Activated T-helper 1 cell treated with anti-CD3 and anti-CD28 coated beads, Interleukin-12 subunit alpha, Interleukin-12 subunit beta, Interleukin-2, Interleukin-4 antibody, amounts not matched to agents 30 ng/mL and 10 ng/mL and 1 ng/mL, durations not matched to agents 14 hours and 24 hours and 36 hours (primary cell): ENCODE data around the gene ZNF555. TPM values are rescaled to one million over a fixed set of nuclear protein-coding genes. Genes with fewer than 3 reads are reported as not detected.

Experiments used
- DNase-seq: peaks from one replicate; pipeline ENCODE4 v3.0.0; 2021; ENCODE audit warnings: low spot score
- H3K27ac Mint-ChIP-seq: one replicate; pipeline ENCODE4 v1.8.0; 2021; ENCODE audit warnings: mild to moderate bottlenecking, mixed read lengths
- H3K27me3 Mint-ChIP-seq: one replicate; pipeline ENCODE4 v1.8.0; 2022; ENCODE audit warnings: mild to moderate bottlenecking, moderate library complexity, mixed read lengths; ENCODE audit not compliant: insufficient read depth
- H3K36me3 Mint-ChIP-seq: one replicate; pipeline ENCODE4 v1.8.0; 2021; ENCODE audit warnings: low read depth, mixed read lengths
- H3K4me1 Mint-ChIP-seq: one replicate; pipeline ENCODE4 v1.8.0; 2021; ENCODE audit warnings: low read depth, mixed read lengths
- H3K4me3 Mint-ChIP-seq: one replicate; pipeline ENCODE4 v1.8.0; 2021; ENCODE audit warnings: mild to moderate bottlenecking, moderate library complexity, mixed read lengths
- H3K9me3 Mint-ChIP-seq: one replicate; pipeline ENCODE4 v1.8.0; 2021; ENCODE audit warnings: mixed read lengths
- intact Hi-C: fragments of 100-400 bp; cut with micrococcal nuclease; formaldehyde crosslinking; loops from one replicate; pipeline ENCODE4 v1.15.1; 2024
- total RNA-seq: library from RNA; stranded (reverse); gene quantifications from 2 replicates; pipeline ENCODE4 v1.2.3, GENCODE V29; 2022

ZNF555 gene
- total RNA-seq, 1 donor from 2014 or later: 0.65 TPM

- intact Hi-C loops: no loop called here
- Mint-ChIP-seq H3K9me3 (no peaks in the 10 kb centered on the region), H3K4me3 (no peak overlapping the region), H3K36me3 (peaks cover 18% of the 10 kb centered on the region), H3K27me3 (no peaks in the 10 kb centered on the region), H3K4me1 (peaks cover 6% of the 10 kb centered on the region), H3K27ac (no peak overlapping the region)
- DNase-seq: no peak
Measured at GRCh38 chr19:2802826-2803225, 38.4 kb upstream of the ZNF555 start.

GRCh38 chr19:2803486-2804155, 37.7 kb upstream of the ZNF555 start:
- no peaks in the 10 kb centered on the region for H3K27me3 Mint-ChIP-seq
- H3K4me3 Mint-ChIP-seq: no peak overlapping the region
- no peaks in the 10 kb centered on the region for H3K9me3 Mint-ChIP-seq
- H3K36me3 Mint-ChIP-seq: peaks cover 18% of the 10 kb centered on the region
- peaks cover 6% of the 10 kb centered on the region for H3K4me1 Mint-ChIP-seq
- no peak for DNase-seq
- H3K27ac Mint-ChIP-seq: peak overlapping the region; percentile 18
- intact Hi-C loops: no loop called here

GRCh38 chr19:2804156-2805004, 36.9 kb upstream of the ZNF555 start:
- Mint-ChIP-seq H3K4me1 (peaks cover 6% of the 10 kb centered on the region), H3K36me3 (peaks cover 23% of the 10 kb centered on the region), H3K9me3 (no peaks in the 10 kb centered on the region), H3K27ac (peak overlapping the region; percentile 18), H3K27me3 (no peaks in the 10 kb centered on the region), H3K4me3 (no peak overlapping the region)
- no peak for DNase-seq
- intact Hi-C loops: no loop called here

- Mint-ChIP-seq H3K36me3 (peaks cover 23% of the 10 kb centered on the region), H3K27me3 (no peaks in the 10 kb centered on the region), H3K9me3 (no peaks in the 10 kb centered on the region), H3K4me1 (peaks cover 6% of the 10 kb centered on the region), H3K27ac (no peak overlapping the region), H3K4me3 (no peak overlapping the region)
- no peak for DNase-seq
- intact Hi-C loops: no loop called here
Measured at GRCh38 chr19:2805261-2805900, 35.9 kb upstream of the ZNF555 start.

GRCh38 chr19:2805991-2806649, 35.2 kb upstream of the ZNF555 start:
- Mint-ChIP-seq H3K4me1 (peaks cover 6% of the 10 kb centered on the region), H3K27me3 (no peaks in the 10 kb centered on the region), H3K36me3 (peaks cover 20% of the 10 kb centered on the region), H3K4me3 (no peak overlapping the region), H3K9me3 (no peaks in the 10 kb centered on the region), H3K27ac (no peak overlapping the region)
- intact Hi-C loops: no loop called here
- DNase-seq: no peak

GRCh38 chr19:2806736-2807378, 34.4 kb upstream of the ZNF555 start:
- H3K36me3 Mint-ChIP-seq: peaks cover 19% of the 10 kb centered on the region
- H3K9me3 Mint-ChIP-seq: no peaks in the 10 kb centered on the region
- no peak overlapping the region for H3K4me3 Mint-ChIP-seq
- no peak overlapping the region for H3K27ac Mint-ChIP-seq
- DNase-seq: no peak
- intact Hi-C loops: no loop called here
- peaks cover 6% of the 10 kb centered on the region for H3K4me1 Mint-ChIP-seq
- H3K27me3 Mint-ChIP-seq: no peaks in the 10 kb centered on the region

GRCh38 chr19:2807379-2808128, 33.7 kb upstream of the ZNF555 start:
- no peak for DNase-seq
- Mint-ChIP-seq H3K27me3 (no peaks in the 10 kb centered on the region), H3K4me3 (no peak overlapping the region), H3K27ac (no peak overlapping the region), H3K9me3 (no peaks in the 10 kb centered on the region), H3K4me1 (peaks cover 4% of the 10 kb centered on the region), H3K36me3 (peaks cover 16% of the 10 kb centered on the region)
- intact Hi-C loops: no loop called here

- no peak overlapping the region for H3K4me3 Mint-ChIP-seq
- DNase-seq: no peak
Measured at GRCh38 chr19:2808129-2808941, 32.9 kb upstream of the ZNF555 start.

GRCh38 chr19:2809387-2810140, 31.7 kb upstream of the ZNF555 start:
- H3K4me1 Mint-ChIP-seq: no peaks in the 10 kb centered on the region
- DNase-seq: no peak
- no peak overlapping the region for H3K4me3 Mint-ChIP-seq
- peaks cover 10% of the 10 kb centered on the region for H3K36me3 Mint-ChIP-seq
- intact Hi-C loops: no loop called here
- H3K27ac Mint-ChIP-seq: no peak overlapping the region
- no peaks in the 10 kb centered on the region for H3K9me3 Mint-ChIP-seq
- no peaks in the 10 kb centered on the region for H3K27me3 Mint-ChIP-seq

More at GRCh38 chr19:2808129-2808941, 32.9 kb upstream of the ZNF555 start:
- intact Hi-C loops: no loop called here
- Mint-ChIP-seq H3K27me3 (no peaks in the 10 kb centered on the region), H3K27ac (no peak overlapping the region), H3K4me1 (no peaks in the 10 kb centered on the region), H3K9me3 (no peaks in the 10 kb centered on the region), H3K36me3 (peaks cover 12% of the 10 kb centered on the region)

- H3K27me3 Mint-ChIP-seq: no peaks in the 10 kb centered on the region
- DNase-seq: no peak
- no peaks in the 10 kb centered on the region for H3K9me3 Mint-ChIP-seq
- H3K27ac Mint-ChIP-seq: no peak overlapping the region
- peaks cover 9% of the 10 kb centered on the region for H3K36me3 Mint-ChIP-seq
- H3K4me1 Mint-ChIP-seq: no peaks in the 10 kb centered on the region
- no peak overlapping the region for H3K4me3 Mint-ChIP-seq
- intact Hi-C loops: no loop called here
Measured at GRCh38 chr19:2810141-2811091, 30.9 kb upstream of the ZNF555 start.
